HG03175 (cell line): Measurements from ENCODE around the gene FTSJ3.

Experiments
- ATAC-seq: cut with Tn5 transposase; IDR thresholded peaks from one replicate; pipeline ENCODE4 v1.9.1; 2021; ENCODE audit warnings: mild to moderate bottlenecking, moderate library complexity; ENCODE audit not compliant: unreplicated experiment

Gene FTSJ3

DNA sequence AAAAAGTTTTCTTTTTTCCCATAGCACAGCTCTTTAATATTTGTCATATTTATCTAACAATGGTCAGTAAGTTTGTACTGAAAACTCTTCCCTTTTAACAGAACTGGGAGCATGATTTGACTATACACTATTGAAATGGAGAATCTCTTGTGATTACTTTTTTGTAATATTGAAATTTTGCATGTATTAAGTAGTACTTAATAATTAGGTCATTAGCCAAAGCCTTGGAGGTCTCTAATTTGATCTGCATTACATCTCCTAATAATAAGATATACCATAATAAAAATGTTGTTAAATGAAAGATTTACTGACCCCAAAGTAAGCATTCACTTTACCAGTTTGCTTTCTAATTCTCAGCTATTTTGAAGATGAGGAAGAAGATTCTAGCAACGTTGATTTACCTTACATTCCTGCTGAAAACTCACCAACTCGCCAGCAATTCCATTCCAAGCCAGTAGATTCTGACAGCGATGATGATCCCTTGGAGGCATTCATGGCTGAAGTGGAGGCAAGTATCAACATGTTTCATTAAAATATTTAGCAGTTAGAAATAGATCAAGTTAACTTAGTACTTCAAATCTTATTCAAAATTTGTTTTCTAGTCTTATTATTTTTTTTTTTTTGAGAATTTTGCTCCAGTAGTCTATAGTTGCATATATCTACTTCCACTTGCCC is 35.3 kb downstream of the FTSJ3 start:
- ATAC-seq = no peak

DNA sequence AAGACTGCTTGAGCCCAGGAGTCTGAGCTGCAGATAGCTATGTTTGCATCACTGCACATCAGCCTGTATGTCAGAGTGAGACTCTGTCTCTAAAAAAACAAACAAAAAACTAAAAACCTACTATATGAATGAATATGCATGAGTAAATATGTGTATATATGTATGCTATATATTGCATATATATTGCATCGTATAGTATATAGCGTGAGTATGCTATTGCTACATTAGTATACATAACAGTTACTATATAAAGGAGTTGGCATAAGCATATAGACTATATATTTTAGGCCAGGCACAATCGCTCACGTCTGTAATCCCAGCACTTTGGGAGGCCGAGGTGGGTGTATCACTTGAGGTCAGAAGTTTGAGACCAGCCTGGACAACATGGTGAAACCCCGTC is 37.4 kb downstream of the FTSJ3 start:
- no peak for ATAC-seq

DNA sequence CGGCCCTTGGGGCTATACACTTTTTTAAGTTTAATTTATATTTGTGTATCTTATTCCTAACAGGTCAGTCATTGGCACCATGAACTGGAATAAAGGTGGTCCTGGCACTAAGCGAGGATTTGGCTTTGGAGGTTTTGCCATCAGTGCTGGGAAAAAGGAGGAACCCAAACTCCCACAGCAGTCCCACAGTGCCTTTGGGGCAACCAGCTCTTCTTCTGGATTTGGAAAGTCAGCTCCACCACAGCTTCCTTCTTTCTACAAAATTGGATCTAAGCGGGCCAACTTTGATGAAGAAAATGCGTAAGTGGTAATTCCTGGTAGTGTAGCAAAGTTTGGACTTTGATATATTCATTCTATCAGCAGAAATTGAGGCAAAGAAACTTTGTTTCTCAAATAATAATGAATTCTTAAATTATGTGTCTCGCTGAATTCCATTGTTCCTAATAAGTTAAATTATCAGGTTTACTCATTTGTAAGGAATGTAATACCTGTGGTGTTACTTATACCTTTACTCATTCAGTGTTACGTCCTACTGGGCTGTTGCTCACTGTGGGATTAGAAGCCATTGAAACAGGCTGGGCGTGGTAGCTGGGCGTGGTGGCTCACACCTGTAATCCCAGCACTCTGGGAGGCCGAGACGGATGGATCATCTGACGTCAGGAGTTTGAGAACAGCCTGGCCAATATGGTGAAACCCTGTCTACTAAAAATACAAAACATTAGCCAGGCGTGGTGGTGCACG is 40.3 kb downstream of the FTSJ3 start:
- no peak for ATAC-seq

DNA sequence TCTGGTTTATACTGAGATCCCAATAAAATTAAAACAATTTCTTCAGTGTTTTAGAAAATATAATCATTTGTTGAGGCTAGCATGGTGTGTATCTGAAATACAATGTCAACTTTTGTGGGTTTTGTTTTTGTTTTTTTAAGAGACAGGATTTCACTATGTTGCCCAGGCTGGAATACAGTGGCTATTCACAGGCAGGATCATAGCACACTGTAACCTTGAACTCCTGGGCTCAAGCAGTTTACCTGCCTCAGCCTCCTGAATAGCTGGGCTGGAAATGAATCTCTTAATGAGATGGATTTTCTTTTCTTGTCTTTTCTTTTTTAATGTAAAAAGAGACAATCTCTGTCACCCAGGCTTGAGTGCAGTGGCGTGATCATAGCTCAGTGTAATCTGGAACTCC is 41.3 kb downstream of the FTSJ3 start:
- ATAC-seq = no peak

DNA sequence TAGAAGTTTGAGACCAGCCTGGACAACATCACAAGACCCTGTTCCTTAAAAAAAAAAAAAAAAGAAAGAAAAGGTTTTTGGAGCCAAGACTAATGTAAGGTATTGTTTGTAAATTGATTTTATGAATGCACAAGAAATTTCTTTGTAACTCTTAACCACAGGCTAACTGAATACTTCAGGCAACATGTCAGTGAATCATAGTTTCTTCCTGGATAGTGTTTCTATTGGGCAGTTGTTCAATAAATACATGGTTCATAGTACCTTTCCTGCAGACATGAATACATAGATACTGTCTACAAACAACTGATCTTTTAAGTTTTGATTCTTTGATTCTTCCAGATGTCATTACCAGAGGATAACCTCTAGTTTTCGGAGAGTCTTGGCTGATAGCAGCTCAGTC is 41.9 kb downstream of the FTSJ3 start:
- no peak for ATAC-seq

DNA sequence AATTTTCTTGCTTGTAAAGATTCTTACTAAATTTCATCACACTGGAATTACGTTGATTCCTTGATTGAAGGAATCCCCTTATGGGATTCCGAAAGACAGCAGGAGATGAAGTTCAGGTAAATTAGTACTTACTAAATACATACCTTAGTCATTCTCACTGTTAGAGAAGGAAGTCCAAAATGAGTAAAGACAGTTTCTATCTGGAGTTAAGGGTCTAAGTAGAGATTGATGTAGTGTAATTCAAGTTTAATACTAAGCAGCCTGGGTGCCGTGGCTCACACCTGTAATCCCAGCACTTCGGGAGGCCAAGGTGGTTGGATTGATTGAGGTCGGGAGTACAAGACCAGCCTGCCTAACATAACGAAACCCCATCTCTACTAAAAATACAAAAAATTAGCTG is 43.9 kb downstream of the FTSJ3 start:
- no peak for ATAC-seq

DNA sequence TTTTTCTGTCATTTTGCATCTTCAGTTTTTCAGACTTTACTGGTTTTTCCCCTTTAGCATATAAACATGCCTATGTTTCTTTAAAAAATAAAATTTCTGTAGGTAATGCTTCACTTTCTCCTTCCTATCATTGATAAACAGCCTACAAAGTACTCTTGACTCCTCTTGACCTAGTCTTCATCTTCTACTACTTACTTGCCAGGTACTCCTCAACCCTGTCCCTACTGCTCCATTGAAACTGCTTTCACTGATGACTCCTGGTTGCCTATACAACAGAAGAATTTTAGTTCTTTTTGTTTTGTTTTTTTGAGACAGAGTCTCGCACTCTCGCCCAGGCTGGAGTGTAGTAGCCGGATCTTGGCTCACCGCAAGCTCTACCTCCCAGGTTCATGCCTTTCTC is 46.5 kb downstream of the FTSJ3 start:
- no peak for ATAC-seq

DNA sequence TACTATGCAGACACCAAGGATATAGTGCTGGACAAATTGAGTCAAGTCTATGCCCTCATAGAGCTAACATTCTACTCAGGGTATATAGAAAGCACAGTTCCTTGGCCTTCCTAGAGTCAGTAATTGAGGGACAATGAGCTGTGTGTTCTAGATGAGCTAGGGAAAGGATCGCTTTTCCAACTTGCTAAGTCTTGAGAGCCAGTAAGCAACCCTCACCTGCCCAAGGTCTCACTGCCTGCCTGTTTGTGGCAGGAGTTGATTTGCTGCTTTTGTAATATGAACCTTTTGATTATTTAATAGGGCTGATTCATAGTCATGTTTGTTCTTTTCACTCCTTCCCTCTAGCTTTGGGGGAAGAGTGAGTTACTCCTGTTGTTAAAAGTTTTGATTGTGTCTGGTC is 47.0 kb downstream of the FTSJ3 start:
- no peak for ATAC-seq

DNA sequence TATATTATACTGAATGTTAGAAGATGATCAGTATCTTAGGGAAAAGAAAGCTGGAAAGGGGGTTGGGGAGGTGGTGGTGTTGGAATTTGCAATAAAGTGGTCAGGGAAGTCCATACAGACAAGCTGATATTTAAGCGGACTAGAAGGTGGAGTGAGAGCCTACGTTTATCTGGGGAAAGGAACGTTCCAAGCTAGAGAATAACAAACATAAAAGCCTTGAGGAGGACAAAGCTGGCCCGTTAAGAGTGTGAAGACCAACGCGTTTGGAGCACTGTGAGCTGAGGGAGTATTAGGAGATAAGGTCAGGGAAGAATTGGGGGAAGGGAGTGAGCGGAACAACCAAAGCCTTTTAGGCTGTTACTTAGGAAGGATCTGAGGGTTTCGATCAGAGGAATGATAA is 52.0 kb downstream of the FTSJ3 start:
- no peak for ATAC-seq

DNA sequence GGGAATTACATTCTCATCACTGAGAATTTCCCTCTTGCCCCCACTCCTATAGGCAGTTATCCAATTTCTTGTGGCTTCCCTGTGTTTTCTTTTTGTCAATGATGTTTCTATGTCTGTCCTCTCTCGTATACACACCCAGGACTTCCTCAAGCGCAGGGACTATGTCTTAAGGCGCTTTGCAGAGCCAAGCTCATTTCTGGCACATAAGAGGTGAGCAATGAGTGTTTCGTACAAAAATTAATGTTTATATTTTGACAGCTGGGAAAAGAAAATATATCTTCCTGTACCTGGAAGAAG is 52.5 kb downstream of the FTSJ3 start:
- no peak for ATAC-seq

DNA sequence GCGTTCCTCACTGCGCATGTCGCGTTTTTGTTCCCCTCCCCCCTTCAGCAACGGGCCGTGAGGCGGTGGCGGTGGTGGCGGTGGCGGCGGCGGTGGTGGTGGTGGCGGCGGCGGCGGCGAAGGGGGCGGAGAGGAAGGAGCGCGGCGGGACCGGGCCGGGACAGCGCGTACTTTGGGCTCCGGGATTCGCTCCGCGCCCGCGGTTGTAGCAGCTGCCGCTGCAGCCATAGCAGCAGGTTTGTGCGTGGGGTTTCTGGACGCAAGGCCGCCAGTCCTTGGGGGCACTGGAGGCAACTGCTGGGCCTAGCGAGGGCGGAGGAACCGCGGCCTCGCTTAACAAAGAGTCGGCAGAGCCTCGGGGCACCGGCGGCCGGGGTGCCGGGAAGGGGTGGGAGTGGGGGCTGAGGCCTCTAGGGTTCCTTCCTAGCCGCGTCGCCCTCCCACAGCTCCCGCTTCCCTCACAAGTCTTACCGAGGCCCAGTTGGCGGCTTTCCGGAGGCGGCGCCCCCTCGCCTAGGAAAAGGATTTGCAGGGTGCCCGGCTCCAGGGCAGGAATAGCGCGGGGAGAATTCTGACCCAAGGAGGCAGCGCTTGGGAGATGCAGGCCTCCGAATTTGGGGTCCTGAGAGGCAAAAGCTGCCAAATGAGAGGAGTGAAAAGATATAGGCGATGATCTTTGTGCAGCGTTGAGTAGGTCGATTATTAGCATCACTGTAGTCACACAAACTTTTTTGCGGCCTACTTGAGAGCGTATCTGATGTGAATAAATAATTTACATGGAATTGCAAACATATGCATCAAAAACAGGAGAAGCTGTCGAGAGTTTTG is 53.1 kb downstream of the FTSJ3 start, which contains the start of gene DDX42:
Gene DDX42, plus strand, starts transcription at position 30 of the 828 bp plus-strand sequence. CDS start 12,880 bp downstream, outside the sequence.
- peak; percentile 1 for ATAC-seq

DNA sequence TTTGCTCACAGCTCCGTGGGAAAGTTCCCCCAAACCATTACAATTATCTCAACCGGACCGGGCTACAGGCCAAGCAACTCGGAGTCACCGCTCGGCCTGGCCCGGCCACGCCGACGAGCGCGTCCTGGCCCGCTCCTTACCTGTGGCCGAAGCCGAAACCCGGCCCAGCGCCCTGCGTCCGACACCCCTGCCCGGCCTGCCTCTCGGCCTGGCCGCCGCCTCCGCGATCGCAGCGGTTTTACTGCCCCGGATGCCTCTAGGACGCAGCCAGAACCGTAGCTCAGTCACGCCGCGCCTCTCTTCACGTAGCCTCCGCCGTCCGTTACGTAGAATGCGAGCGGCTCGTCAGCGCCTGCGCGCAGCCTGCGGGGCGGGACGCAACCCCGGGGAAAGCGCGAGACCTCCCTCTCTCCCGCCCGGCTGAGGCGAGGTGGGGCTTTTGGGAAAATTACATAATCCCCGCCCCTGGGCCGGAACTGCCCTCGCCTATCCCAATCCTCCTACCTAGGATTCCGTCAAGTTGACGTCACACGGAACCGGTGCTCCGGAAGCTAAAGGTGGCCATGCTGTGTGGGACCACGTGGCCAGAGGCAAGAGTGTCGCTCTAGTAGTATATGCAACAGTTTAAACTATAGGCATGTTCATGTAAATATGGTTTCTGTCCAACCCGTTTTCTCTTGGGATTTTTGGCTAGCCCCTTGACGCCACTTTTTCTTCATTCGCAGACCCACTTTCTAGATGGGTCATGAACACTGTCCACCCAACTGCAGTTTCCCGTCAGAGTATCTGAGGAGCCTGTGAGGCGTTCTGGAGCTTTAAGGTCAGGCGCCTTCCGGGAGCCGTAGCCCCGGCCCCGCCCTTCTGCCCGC is 54.0 kb downstream of the FTSJ3 start, which contains the start of gene CCDC47:
Gene CCDC47, minus strand, starts transcription at position 326 of the 869 bp plus-strand sequence. CDS start 7,422 bp downstream, outside the sequence.
- ATAC-seq = peak; percentile 85

DNA sequence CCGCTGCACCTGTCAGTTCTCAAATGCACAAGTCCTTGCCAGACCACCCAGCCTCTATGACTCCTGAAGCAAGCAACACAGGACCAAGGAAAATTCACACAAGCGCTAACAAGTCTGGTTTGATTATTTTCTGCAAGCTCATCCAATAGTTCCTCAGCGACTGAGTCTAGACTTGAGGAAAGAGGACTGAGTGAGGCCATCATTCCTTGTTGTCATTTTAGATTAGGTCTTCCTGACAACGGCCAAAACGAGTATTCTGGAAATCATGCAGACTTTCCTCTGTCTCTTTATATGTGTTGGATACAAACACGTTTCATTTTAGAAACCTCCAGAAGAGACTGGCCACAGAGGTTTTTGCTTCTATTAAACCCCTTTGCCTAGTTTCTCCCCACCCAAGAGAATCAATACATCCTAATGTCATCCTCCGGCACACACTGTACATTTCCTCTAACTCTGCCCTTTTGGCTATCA is 54.6 kb downstream of the FTSJ3 start:
- no peak for ATAC-seq
